GM12891 (cell line): ENCODE results near the gene KDM5A.
"Not testable (repeated sequence)": the region's sequence is repeated elsewhere in the genome, so short reads cannot be mapped to it uniquely, and the experiment has no call there.

Experiments
- POLR2A ChIP-seq: IDR thresholded peaks from 2 replicates; pipeline ENCODE4 v1.6.1; 2011; ENCODE audit warnings: low read depth, low read length, control low read depth
- SPI1 ChIP-seq: IDR thresholded peaks from 2 replicates; pipeline ENCODE4 v1.6.1; 2011; ENCODE audit warnings: low read depth, low read length, control low read depth

DNA sequence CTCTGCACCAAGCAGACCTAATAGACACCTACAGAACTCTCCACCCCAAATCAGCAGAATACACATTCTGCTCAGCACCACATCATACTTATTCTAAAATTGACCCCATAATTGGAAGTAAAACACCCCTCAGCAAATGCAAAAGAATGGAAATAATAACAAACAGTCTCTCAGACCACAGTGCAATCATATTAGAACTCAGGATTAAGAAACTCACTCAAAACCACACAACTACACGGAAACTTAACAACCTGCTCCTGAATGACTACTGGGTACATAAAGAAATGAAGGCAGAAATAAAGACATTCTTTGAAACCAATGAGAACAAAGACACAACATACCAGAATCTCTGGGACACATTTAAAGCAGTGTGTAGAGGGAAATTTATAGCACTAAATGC, 89.0 kb downstream of the KDM5A start:
- not testable (repeated sequence) for TF ChIP-seq POLR2A, SPI1
